K562 (cell line): ENCODE results near the gene CLCN6. TPM values are rescaled to one million over a fixed set of nuclear protein-coding genes. Genes with fewer than 3 reads are reported as not detected.
A peak's percentile ranks its signal among the peaks of the same experiment; 100 is the strongest.

ENCODE experiments used
- DNMT1 ChIP-seq: fragments of 450-650 bp; IDR thresholded peaks from 2 replicates; pipeline ENCODE4 v1.6.1; 2016; ENCODE audit warnings: antibody characterized with exemption, mild to moderate bottlenecking
- FOXP1 ChIP-seq: sonication (generic); formaldehyde crosslinking; IDR thresholded peaks from 2 replicates; pipeline ENCODE4 v1.8.0; 2022; ENCODE audit warnings: mild to moderate bottlenecking, missing genetic modification reagents
- L3MBTL2 ChIP-seq: fragments of 450-650 bp; IDR thresholded peaks from 2 replicates; pipeline ENCODE4 v1.6.1; 2016; ENCODE audit warnings: mild to moderate bottlenecking, moderate library complexity
- MXI1 ChIP-seq: IDR thresholded peaks from 2 replicates; pipeline ENCODE4 v1.6.1; 2011; ENCODE audit warnings: low read depth, mild to moderate bottlenecking, improper control_type of control experiment, low read length
- PHF20 ChIP-seq: fragments of 450-650 bp; IDR thresholded peaks from 2 replicates; pipeline ENCODE4 v1.6.1; 2018; ENCODE audit not compliant: partially characterized antibody
- POU5F1 ChIP-seq: fragments of 150-350 bp; IDR thresholded peaks from 2 replicates; pipeline ENCODE4 v1.6.1; 2014; ENCODE audit warnings: borderline replicate concordance, low read length, low read depth, mild to moderate bottlenecking; ENCODE audit not compliant: partially characterized antibody
- RBM39 ChIP-seq: fragments of 200-400 bp; formaldehyde crosslinking; optimal IDR thresholded peaks from 2 replicates; pipeline ENCODE3; 2018; ENCODE audit warnings: low read depth, low read length
- SMC3 ChIP-seq: conservative IDR thresholded peaks from 2 replicates; pipeline ENCODE4 v1.6.1; 2011; ENCODE audit warnings: low read depth, low read length, improper control_type of control experiment; ENCODE audit not compliant: insufficient read depth
- TAF9B ChIP-seq: fragments of 450-650 bp; IDR thresholded peaks from 2 replicates; pipeline ENCODE4 v1.6.1; 2018; ENCODE audit warnings: mild to moderate bottlenecking; ENCODE audit not compliant: partially characterized antibody
- ZFX ChIP-seq: sonication (generic); formaldehyde crosslinking; IDR thresholded peaks from 2 replicates; pipeline ENCODE4 v1.8.0; 2022; ENCODE audit warnings: mild to moderate bottlenecking, missing genetic modification reagents, moderate library complexity
- ZNF431 ChIP-seq: sonication (generic); formaldehyde crosslinking; IDR thresholded peaks from 2 replicates; pipeline ENCODE4 v1.8.0; 2022; ENCODE audit warnings: mild to moderate bottlenecking, missing genetic modification reagents
- ZNF668 ChIP-seq: fragments of 250-450 bp; sonication (Bioruptor Pico); IDR thresholded peaks from 2 replicates; pipeline ENCODE4 v1.8.0; 2022; ENCODE audit warnings: mild to moderate bottlenecking, inconsistent platforms
- ZNF695 ChIP-seq: fragments of 450-650 bp; formaldehyde crosslinking; IDR thresholded peaks from 2 replicates; pipeline ENCODE4 v1.4.0; 2020; ENCODE audit warnings: mild to moderate bottlenecking, moderate library complexity
- polyA plus RNA-seq, 8 experiments: library from polyadenylated mRNA; depleted of rRNA in 4 of 8; stranded (reverse) in 5 of 8; unstranded in 3 of 8; fragments of >200 nt; fragmentation: Nextera tagmentation in 2 of 8; fragmentation: Illumina TruSeq in 1 of 8; extraction: Ambion mirVana in 2 of 8; extraction: Trizol in 1 of 8; gene quantifications; 2 replicates each; pipeline versions ENCODE4 v1.2.1 to v1.2.3, GENCODE V29; 2011 to 2014; ENCODE audit warnings: inconsistent platforms in 1 of 8, missing spikeins in 1 of 8
- total RNA-seq, 7 experiments: library from RNA; depleted of rRNA in 6 of 7; stranded (reverse); fragments of >200 nt in 6 of 7; fragmentation: Illumina TruSeq in 2 of 7; extraction: Trizol in 2 of 7; gene quantifications; 2 replicates each; pipeline versions ENCODE4 v1.2.1 to v1.2.3, GENCODE V29; 2011 to 2021; ENCODE audit warnings: low replicate concordance in 1 of 7
- TF ChIP-seq, protein P1 (sequence below): sonication (generic); formaldehyde crosslinking; IDR thresholded peaks from 2 replicates; pipeline ENCODE4 v1.8.0; 2022; ENCODE audit warnings: mild to moderate bottlenecking, missing genetic modification reagents
- TF ChIP-seq, protein P2 (sequence below), 3 experiments: fragments of 200-800 bp in 1 of 3; fragments of 250-450 bp in 1 of 3; fragments of 450-650 bp in 1 of 3; sonication (Bioruptor Pico) in 1 of 3; sonication (Bioruptor generic) in 1 of 3; formaldehyde crosslinking in 1 of 3; IDR thresholded peaks; 2 replicates each; pipeline versions ENCODE4 v1.6.1 to v1.8.0; 2016 to 2022; ENCODE audit warnings: mild to moderate bottlenecking in 2 of 3, missing genetic modification characterization in 2 of 3, missing compliant biosample characterization in 1 of 3, moderate library complexity in 1 of 3
- TF ChIP-seq, protein P3 (sequence below): fragments of 450-650 bp; IDR thresholded peaks from 2 replicates; pipeline ENCODE4 v1.6.1; 2016; ENCODE audit warnings: low read depth

CLCN6 gene
- total and polyA plus RNA-seq, 9 of the 15 experiments (the other 6 are each of a cell fraction or from before 2014, with no cell fraction given): 2.0 to 21.8 (median 13.6) TPM

DNA sequence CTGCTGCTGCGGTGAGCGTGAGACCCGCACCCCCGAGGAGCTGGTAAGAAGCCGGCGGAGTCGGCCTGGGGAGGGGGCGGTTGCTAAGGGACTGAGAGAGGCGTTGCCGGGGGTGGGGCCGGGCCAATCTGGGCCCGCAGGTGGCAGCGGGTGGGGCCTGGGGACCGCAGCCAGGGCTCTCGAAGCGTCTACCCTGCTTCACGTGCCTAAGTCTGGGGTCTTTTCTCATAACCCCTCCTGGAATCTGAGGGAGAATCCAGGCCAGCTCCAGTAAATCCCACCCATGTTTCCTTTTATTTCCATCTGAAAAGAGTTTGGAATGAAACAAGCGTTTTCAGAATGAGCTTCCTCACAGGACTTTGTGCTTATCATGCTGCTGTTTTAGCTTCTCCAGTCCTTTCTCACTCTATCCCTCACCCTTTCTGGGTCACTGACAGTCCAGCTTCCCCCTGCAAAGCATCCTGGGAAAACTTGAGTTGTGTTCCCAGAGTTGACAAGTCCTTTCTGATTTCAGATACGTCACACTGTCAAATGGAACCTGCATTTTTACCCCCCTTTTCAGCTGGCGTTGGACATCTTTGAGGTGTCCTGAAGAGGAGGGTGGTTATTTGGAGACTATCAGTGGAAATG, 431 bp downstream of the CLCN6 start (continued):
- TF ChIP-seq, protein P1, sequence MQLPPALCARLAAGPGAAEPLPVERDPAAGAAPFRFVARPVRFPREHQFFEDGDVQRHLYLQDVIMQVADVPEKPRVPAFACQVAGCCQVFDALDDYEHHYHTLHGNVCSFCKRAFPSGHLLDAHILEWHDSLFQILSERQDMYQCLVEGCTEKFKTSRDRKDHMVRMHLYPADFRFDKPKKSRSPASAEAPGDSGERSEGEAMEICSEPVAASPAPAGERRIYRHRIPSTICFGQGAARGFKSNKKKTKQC: no peak; the same call in 1 of the 2 replicates
- no peak; the same call in 1 of the 2 replicates for TF ChIP-seq FOXP1 (CRISPR knock-in tag)
- 0 out of 2 replicates have a peak, but pooled peaks have one; percentile 51 for TF ChIP-seq ZNF668 (CRISPR knock-in tag)
- TF ChIP-seq TAF9B: no peak
- TF ChIP-seq, protein P2, sequence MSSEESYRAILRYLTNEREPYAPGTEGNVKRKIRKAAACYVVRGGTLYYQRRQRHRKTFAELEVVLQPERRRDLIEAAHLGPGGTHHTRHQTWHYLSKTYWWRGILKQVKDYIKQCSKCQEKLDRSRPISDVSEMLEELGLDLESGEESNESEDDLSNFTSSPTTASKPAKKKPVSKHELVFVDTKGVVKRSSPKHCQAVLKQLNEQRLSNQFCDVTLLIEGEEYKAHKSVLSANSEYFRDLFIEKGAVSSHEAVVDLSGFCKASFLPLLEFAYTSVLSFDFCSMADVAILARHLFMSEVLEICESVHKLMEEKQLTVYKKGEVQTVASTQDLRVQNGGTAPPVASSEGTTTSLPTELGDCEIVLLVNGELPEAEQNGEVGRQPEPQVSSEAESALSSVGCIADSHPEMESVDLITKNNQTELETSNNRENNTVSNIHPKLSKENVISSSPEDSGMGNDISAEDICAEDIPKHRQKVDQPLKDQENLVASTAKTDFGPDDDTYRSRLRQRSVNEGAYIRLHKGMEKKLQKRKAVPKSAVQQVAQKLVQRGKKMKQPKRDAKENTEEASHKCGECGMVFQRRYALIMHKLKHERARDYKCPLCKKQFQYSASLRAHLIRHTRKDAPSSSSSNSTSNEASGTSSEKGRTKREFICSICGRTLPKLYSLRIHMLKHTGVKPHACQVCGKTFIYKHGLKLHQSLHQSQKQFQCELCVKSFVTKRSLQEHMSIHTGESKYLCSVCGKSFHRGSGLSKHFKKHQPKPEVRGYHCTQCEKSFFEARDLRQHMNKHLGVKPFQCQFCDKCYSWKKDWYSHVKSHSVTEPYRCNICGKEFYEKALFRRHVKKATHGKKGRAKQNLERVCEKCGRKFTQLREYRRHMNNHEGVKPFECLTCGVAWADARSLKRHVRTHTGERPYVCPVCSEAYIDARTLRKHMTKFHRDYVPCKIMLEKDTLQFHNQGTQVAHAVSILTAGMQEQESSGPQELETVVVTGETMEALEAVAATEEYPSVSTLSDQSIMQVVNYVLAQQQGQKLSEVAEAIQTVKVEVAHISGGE (CRISPR knock-in tag; IDR thresholded peaks at IDR 0.05): peak in 1 of 3 experiments; percentile 34; a peak in 1 of 6 replicates
- no peak for TF ChIP-seq RBM39
- TF ChIP-seq MXI1: no peak; the same call in 1 of the 2 replicates
- no peak for TF ChIP-seq DNMT1
- no peak for TF ChIP-seq PHF20
- no peak for TF ChIP-seq ZFX (CRISPR knock-in tag)
- TF ChIP-seq ZNF431: 0 out of 2 replicates have a peak, but pooled peaks have one; percentile 20
- TF ChIP-seq POU5F1: no peak
- TF ChIP-seq SMC3: no peak
- TF ChIP-seq, protein P3, sequence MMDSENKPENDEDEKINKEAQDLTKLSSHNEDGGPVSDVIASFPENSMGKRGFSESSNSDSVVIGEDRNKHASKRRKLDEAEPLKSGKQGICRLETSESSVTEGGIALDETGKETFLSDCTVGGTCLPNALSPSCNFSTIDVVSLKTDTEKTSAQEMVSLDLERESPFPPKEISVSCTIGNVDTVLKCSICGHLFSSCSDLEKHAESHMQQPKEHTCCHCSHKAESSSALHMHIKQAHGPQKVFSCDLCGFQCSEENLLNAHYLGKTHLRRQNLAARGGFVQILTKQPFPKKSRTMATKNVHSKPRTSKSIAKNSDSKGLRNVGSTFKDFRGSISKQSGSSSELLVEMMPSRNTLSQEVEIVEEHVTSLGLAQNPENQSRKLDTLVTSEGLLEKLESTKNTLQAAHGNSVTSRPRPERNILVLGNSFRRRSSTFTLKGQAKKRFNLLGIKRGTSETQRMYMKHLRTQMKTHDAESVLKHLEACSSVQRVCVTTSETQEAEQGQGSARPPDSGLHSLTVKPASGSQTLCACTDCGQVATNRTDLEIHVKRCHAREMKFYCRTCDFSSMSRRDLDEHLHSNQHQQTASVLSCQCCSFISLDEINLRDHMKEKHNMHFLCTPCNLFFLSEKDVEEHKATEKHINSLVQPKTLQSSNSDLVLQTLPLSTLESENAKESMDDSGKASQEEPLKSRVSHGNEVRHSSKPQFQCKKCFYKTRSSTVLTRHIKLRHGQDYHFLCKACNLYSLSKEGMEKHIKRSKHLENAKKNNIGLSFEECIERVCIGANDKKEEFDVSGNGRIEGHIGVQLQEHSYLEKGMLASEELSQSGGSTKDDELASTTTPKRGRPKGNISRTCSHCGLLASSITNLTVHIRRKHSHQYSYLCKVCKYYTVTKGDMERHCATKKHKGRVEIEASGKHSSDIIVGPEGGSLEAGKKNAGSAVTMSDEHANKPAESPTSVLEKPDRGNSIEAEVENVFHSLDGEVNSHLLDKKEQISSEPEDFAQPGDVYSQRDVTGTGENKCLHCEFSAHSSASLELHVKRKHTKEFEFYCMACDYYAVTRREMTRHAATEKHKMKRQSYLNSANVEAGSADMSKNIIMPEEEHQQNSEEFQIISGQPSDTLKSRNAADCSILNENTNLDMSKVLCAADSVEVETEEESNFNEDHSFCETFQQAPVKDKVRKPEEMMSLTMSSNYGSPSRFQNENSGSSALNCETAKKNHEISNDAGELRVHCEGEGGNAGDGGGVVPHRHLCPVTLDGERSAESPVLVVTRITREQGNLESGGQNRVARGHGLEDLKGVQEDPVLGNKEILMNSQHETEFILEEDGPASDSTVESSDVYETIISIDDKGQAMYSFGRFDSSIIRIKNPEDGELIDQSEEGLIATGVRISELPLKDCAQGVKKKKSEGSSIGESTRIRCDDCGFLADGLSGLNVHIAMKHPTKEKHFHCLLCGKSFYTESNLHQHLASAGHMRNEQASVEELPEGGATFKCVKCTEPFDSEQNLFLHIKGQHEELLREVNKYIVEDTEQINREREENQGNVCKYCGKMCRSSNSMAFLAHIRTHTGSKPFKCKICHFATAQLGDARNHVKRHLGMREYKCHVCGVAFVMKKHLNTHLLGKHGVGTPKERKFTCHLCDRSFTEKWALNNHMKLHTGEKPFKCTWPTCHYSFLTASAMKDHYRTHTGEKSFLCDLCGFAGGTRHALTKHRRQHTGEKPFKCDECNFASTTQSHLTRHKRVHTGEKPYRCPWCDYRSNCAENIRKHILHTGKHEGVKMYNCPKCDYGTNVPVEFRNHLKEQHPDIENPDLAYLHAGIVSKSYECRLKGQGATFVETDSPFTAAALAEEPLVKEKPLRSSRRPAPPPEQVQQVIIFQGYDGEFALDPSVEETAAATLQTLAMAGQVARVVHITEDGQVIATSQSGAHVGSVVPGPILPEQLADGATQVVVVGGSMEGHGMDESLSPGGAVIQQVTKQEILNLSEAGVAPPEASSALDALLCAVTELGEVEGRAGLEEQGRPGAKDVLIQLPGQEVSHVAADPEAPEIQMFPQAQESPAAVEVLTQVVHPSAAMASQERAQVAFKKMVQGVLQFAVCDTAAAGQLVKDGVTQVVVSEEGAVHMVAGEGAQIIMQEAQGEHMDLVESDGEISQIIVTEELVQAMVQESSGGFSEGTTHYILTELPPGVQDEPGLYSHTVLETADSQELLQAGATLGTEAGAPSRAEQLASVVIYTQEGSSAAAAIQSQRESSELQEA: no peak
- no peak for TF ChIP-seq ZNF695
- TF ChIP-seq L3MBTL2: peak; percentile 83
